ENCODE results near the gene C1orf52. TPM values are rescaled to one million over a fixed set of nuclear protein-coding genes. Genes with fewer than 3 reads are reported as not detected.

Gene C1orf52
- total and polyA plus RNA-seq, 2 of the 13 experiments (the other 11 are each of a cell fraction or from before 2014, with no cell fraction given), result 19.4 to 27.4 TPM

DNA sequence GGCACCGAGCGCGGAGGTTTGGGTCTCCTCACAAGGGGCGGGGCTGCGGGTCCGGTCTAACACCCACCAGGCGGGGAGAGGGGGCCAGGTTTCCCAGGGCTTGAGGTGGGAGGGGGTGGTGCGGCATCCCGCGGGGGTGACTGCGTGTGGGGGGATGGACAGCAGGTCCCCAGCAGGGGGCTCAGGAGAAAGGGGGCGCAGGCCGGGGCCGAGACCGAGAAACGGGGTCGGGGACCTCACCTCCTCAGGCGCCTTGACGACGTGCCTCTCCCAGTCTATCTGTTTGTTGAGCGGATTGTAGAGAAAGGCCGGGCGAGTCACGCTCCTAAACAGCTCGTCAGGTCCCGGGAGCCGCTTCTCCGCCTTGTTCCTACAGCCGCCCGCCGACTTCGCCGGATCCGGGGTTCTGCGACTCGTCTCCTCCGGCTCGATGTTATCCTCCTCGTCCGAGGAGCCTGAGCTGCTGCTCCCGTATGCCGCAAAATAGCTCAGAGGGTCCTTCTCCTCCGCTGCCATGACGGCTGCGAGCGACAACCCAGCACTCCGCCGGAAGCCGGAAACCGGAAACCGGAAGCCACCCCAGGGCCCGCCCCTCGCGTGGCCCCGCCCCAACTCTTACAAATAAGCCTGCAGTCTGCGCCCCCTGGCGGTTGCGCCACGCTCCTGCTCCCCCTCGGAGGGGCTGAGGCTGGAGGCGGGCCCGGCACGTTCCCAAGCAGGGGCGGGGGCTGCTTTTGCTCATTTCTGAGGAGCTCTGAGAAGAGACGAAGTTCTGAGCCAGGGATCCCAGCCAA is at the start of gene C1orf52 (continued):
- no peak for TF ChIP-seq PAX8 (CRISPR knock-in tag; IDR thresholded peaks at IDR 0.05; ENCODE audit: borderline replicate concordance)
- TF ChIP-seq, protein P1, sequence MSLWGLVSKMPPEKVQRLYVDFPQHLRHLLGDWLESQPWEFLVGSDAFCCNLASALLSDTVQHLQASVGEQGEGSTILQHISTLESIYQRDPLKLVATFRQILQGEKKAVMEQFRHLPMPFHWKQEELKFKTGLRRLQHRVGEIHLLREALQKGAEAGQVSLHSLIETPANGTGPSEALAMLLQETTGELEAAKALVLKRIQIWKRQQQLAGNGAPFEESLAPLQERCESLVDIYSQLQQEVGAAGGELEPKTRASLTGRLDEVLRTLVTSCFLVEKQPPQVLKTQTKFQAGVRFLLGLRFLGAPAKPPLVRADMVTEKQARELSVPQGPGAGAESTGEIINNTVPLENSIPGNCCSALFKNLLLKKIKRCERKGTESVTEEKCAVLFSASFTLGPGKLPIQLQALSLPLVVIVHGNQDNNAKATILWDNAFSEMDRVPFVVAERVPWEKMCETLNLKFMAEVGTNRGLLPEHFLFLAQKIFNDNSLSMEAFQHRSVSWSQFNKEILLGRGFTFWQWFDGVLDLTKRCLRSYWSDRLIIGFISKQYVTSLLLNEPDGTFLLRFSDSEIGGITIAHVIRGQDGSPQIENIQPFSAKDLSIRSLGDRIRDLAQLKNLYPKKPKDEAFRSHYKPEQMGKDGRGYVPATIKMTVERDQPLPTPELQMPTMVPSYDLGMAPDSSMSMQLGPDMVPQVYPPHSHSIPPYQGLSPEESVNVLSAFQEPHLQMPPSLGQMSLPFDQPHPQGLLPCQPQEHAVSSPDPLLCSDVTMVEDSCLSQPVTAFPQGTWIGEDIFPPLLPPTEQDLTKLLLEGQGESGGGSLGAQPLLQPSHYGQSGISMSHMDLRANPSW (CRISPR knock-in tag; IDR thresholded peaks at IDR 0.05; ENCODE audit: borderline replicate concordance), result no peak
- TF ChIP-seq, protein P2, sequence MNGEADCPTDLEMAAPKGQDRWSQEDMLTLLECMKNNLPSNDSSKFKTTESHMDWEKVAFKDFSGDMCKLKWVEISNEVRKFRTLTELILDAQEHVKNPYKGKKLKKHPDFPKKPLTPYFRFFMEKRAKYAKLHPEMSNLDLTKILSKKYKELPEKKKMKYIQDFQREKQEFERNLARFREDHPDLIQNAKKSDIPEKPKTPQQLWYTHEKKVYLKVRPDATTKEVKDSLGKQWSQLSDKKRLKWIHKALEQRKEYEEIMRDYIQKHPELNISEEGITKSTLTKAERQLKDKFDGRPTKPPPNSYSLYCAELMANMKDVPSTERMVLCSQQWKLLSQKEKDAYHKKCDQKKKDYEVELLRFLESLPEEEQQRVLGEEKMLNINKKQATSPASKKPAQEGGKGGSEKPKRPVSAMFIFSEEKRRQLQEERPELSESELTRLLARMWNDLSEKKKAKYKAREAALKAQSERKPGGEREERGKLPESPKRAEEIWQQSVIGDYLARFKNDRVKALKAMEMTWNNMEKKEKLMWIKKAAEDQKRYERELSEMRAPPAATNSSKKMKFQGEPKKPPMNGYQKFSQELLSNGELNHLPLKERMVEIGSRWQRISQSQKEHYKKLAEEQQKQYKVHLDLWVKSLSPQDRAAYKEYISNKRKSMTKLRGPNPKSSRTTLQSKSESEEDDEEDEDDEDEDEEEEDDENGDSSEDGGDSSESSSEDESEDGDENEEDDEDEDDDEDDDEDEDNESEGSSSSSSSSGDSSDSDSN (CRISPR knock-in tag; IDR thresholded peaks at IDR 0.05), result no peak
- no peak for TF ChIP-seq TGIF2 (CRISPR knock-in tag; IDR thresholded peaks at IDR 0.05)
- TF ChIP-seq ZNF501 (CRISPR knock-in tag; IDR thresholded peaks at IDR 0.05), result peak; percentile 84
- TF ChIP-seq HMG20B (CRISPR knock-in tag; conservative IDR thresholded peaks at IDR 0.05), result no peak
- peak; percentile 70; the same call in 1 of the 2 replicates for TF ChIP-seq ZNF350 (CRISPR knock-in tag; IDR thresholded peaks at IDR 0.05; ENCODE audit: borderline replicate concordance, low read depth)
- no peak for TF ChIP-seq TRIM24 (CRISPR knock-in tag; IDR thresholded peaks at IDR 0.05)
- no peak for TF ChIP-seq DNMT1 (CRISPR knock-in tag; IDR thresholded peaks at IDR 0.05)
- TF ChIP-seq JDP2 (CRISPR knock-in tag; IDR thresholded peaks at IDR 0.05; ENCODE audit: borderline replicate concordance), result no peak
- no peak for TF ChIP-seq ZIK1 (CRISPR knock-in tag; IDR thresholded peaks at IDR 0.05; ENCODE audit: borderline replicate concordance, low read depth)
- no peak; the same call in 1 of the 2 replicates for TF ChIP-seq ZNF788 (CRISPR knock-in tag; IDR thresholded peaks at IDR 0.05; ENCODE audit: borderline replicate concordance)
- TF ChIP-seq, protein P3, sequence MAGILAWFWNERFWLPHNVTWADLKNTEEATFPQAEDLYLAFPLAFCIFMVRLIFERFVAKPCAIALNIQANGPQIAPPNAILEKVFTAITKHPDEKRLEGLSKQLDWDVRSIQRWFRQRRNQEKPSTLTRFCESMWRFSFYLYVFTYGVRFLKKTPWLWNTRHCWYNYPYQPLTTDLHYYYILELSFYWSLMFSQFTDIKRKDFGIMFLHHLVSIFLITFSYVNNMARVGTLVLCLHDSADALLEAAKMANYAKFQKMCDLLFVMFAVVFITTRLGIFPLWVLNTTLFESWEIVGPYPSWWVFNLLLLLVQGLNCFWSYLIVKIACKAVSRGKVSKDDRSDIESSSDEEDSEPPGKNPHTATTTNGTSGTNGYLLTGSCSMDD (CRISPR knock-in tag; IDR thresholded peaks at IDR 0.05), result no peak
- TF ChIP-seq, protein P4, sequence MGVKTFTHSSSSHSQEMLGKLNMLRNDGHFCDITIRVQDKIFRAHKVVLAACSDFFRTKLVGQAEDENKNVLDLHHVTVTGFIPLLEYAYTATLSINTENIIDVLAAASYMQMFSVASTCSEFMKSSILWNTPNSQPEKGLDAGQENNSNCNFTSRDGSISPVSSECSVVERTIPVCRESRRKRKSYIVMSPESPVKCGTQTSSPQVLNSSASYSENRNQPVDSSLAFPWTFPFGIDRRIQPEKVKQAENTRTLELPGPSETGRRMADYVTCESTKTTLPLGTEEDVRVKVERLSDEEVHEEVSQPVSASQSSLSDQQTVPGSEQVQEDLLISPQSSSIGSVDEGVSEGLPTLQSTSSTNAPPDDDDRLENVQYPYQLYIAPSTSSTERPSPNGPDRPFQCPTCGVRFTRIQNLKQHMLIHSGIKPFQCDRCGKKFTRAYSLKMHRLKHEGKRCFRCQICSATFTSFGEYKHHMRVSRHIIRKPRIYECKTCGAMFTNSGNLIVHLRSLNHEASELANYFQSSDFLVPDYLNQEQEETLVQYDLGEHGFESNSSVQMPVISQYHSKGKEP (CRISPR knock-in tag; IDR thresholded peaks at IDR 0.05), result no peak
- TF ChIP-seq HMGA1 (CRISPR knock-in tag; conservative IDR thresholded peaks at IDR 0.05), result no peak
- no peak for TF ChIP-seq ZNF552 (CRISPR knock-in tag; IDR thresholded peaks at IDR 0.05; ENCODE audit: borderline replicate concordance)
- TF ChIP-seq, protein P5, sequence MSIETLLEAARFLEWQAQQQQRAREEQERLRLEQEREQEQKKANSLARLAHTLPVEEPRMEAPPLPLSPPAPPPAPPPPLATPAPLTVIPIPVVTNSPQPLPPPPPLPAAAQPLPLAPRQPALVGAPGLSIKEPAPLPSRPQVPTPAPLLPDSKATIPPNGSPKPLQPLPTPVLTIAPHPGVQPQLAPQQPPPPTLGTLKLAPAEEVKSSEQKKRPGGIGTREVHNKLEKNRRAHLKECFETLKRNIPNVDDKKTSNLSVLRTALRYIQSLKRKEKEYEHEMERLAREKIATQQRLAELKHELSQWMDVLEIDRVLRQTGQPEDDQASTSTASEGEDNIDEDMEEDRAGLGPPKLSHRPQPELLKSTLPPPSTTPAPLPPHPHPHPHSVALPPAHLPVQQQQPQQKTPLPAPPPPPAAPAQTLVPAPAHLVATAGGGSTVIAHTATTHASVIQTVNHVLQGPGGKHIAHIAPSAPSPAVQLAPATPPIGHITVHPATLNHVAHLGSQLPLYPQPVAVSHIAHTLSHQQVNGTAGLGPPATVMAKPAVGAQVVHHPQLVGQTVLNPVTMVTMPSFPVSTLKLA (IDR thresholded peaks at IDR 0.05), result 0 out of 2 replicates have a peak, but pooled peaks have one; percentile 16
- no peak for TF ChIP-seq NFYC (CRISPR knock-in tag; IDR thresholded peaks at IDR 0.05)

Data from HepG2 (cell line).